Lower lobe of right lung (tissue), 2 donors: ENCODE results near the gene LRCH3. TPM values are rescaled to one million over a fixed set of nuclear protein-coding genes. Genes with fewer than 3 reads are reported as not detected.

Source experiments
- ATAC-seq, 2 donors: fragments of 200-7000 bp; cut with Tn5 transposase; one replicate each; pipeline ENCODE4 v1.9.1; 2020 to 2022; ENCODE audit warnings: mild to moderate bottlenecking in 2 of 2, moderate library complexity in 2 of 2
- DNase-seq: peaks from one replicate; pipeline ENCODE4 v3.0.0-alpha.2; 2020
- H3K27ac ChIP-seq: fragments of 200-600 bp; one replicate; pipeline ENCODE4 v1.8.0; 2022
- H3K27me3 ChIP-seq: fragments of 200-600 bp; one replicate; pipeline ENCODE4 v1.8.0; 2022; ENCODE audit warnings: low read depth
- H3K36me3 ChIP-seq: fragments of 200-600 bp; one replicate; pipeline ENCODE4 v1.8.0; 2022; ENCODE audit warnings: mild to moderate bottlenecking
- H3K4me1 ChIP-seq: fragments of 200-600 bp; one replicate; pipeline ENCODE4 v1.8.0; 2022
- H3K4me3 ChIP-seq: fragments of 200-600 bp; one replicate; pipeline ENCODE4 v1.8.0; 2022; ENCODE audit warnings: mild to moderate bottlenecking
- H3K9me3 ChIP-seq: fragments of 200-600 bp; one replicate; pipeline ENCODE4 v1.8.0; 2022
- CTCF ChIP-seq: fragments of 200-600 bp; IDR thresholded peaks from one replicate; pipeline ENCODE4 v1.8.0; 2022; ENCODE audit warnings: antibody characterized with exemption, mild to moderate bottlenecking
- intact Hi-C: fragments of 100-400 bp; cut with DNase I; formaldehyde crosslinking; loops from one replicate; pipeline ENCODE4 v1.11.0; 2022
- total RNA-seq: library from RNA; stranded (reverse); fragmentation: NEBNext Ultra II Directional; extraction: Animal tissue kit (Norgen Biotek cat#: 25700); gene quantifications from one replicate; pipeline ENCODE4 v1.2.1, GENCODE V29; 2021
- donor health status: DM: no; HTN: yes; CAD: no; lungs with severe emphysema.

Gene LRCH3
- total RNA-seq, 1 donor from 2014 or later, result 35.7 TPM

- intact Hi-C loops, result no loop called here
- no peaks in the 10 kb centered on the region for H3K4me1 ChIP-seq
Measured at GRCh38 chr3:197837282-197837681, 46.2 kb downstream of the LRCH3 start.

GRCh38 chr3:197841789-197842188 is 50.7 kb downstream of the LRCH3 start:
- Histone ChIP-seq H3K4me1 (no peaks in the 10 kb centered on the region), H3K27ac (no peak overlapping the region), H3K9me3 (no peaks in the 10 kb centered on the region), H3K27me3 (no peaks in the 10 kb centered on the region), H3K4me3 (no peak overlapping the region), H3K36me3 (peaks cover 88% of the 10 kb centered on the region)
- DNase-seq (no peak), ATAC-seq (no peak)
- intact Hi-C loops, result no loop called here
- no peak for TF ChIP-seq CTCF

More at GRCh38 chr3:197837282-197837681, 46.2 kb downstream of the LRCH3 start:
- no peak overlapping the region for H3K4me3 ChIP-seq
- no peaks in the 10 kb centered on the region for H3K9me3 ChIP-seq
- H3K27me3 ChIP-seq, result no peaks in the 10 kb centered on the region
- H3K36me3 ChIP-seq, result peaks cover 75% of the 10 kb centered on the region
- ATAC-seq (no peak), DNase-seq (no peak)
- TF ChIP-seq CTCF, result no peak
- H3K27ac ChIP-seq, result no peak overlapping the region

- no peak for DNase-seq
- no peak overlapping the region for H3K4me3 ChIP-seq
- H3K36me3 ChIP-seq, result peaks cover 76% of the 10 kb centered on the region
- no peak for ATAC-seq
- no peak for TF ChIP-seq CTCF
- no peak overlapping the region for H3K27ac ChIP-seq
- H3K27me3 ChIP-seq, result no peaks in the 10 kb centered on the region
- no peaks in the 10 kb centered on the region for H3K9me3 ChIP-seq
- H3K4me1 ChIP-seq, result peaks cover 3% of the 10 kb centered on the region
- intact Hi-C loops, result no loop called here
Measured at GRCh38 chr3:197846491-197846890, 55.4 kb downstream of the LRCH3 start.

GRCh38 chr3:197847866-197848401 is 56.9 kb downstream of the LRCH3 start:
- Histone ChIP-seq H3K9me3 (no peaks in the 10 kb centered on the region), H3K36me3 (peaks cover 76% of the 10 kb centered on the region), H3K27ac (peak overlapping the region; percentile 37), H3K4me3 (peak overlapping the region; percentile 30), H3K27me3 (no peaks in the 10 kb centered on the region), H3K4me1 (peaks cover 3% of the 10 kb centered on the region)
- DNase-seq (no peak), ATAC-seq (peak; percentile 47 to 53)
- intact Hi-C loops, result no loop called here
- no peak for TF ChIP-seq CTCF

GRCh38 chr3:197854596-197855343 is 63.7 kb downstream of the LRCH3 start:
- H3K27ac ChIP-seq, result no peak overlapping the region
- intact Hi-C loops, result no loop called here
- no peaks in the 10 kb centered on the region for H3K4me1 ChIP-seq
- H3K4me3 ChIP-seq, result no peak overlapping the region
- ATAC-seq (no peak), DNase-seq (no peak)
- TF ChIP-seq CTCF, result no peak
- H3K27me3 ChIP-seq, result no peaks in the 10 kb centered on the region
- H3K36me3 ChIP-seq, result peaks cover 81% of the 10 kb centered on the region
- no peaks in the 10 kb centered on the region for H3K9me3 ChIP-seq
